ENCODE data around the gene SV2C.

SV2C gene

GRCh38 chr5:76249621-76250020 is 166.4 kb downstream of the SV2C start:
- Histone ChIP-seq H3K4me3 (ENCODE audit: insufficient read depth, low read length, poor library complexity, severe bottlenecking) (no peak overlapping the region), H4K20me1 (ENCODE audit: low read depth, low read length) (no peaks in the 10 kb centered on the region), H3K9ac (ENCODE audit: low read length) (no peak overlapping the region), H3F3A (ENCODE audit: insufficient read depth) (no peaks in the 10 kb centered on the region), H2AFZ (ENCODE audit: low read depth, low read length, severe bottlenecking) (no peak overlapping the region), H3K27me3 (ENCODE audit: low read length) (no peaks in the 10 kb centered on the region), H3K79me2 (ENCODE audit: insufficient read depth, low read length) (no peaks in the 10 kb centered on the region), H3K4me2 (ENCODE audit: low read depth, low read length, poor library complexity, severe bottlenecking) (no peak overlapping the region), H3K27ac (ENCODE audit: low read depth, low read length) (no peak overlapping the region), H3K36me3 (ENCODE audit: low read length) (no peaks in the 10 kb centered on the region), H3K9me2 (replicated peaks; ENCODE audit: insufficient read depth, low read length) (no peaks in the 10 kb centered on the region), H3K9me3 (ENCODE audit: insufficient read depth, low read length) (no peaks in the 10 kb centered on the region)
- TF ChIP-seq EZH2phosphoT487 (conservative IDR thresholded peaks at IDR 0.05; ENCODE audit: low read length): no peak

- H3K36me3 ChIP-seq (ENCODE audit: low read length): no peaks in the 10 kb centered on the region
- no peak overlapping the region for H3K4me3 ChIP-seq (ENCODE audit: insufficient read depth, low read length, poor library complexity, severe bottlenecking)
- no peak overlapping the region for H3K9ac ChIP-seq (ENCODE audit: low read length)
- H3K4me2 ChIP-seq (ENCODE audit: low read depth, low read length, poor library complexity, severe bottlenecking): no peak overlapping the region
- H3K27ac ChIP-seq (ENCODE audit: low read depth, low read length): no peak overlapping the region
- no peaks in the 10 kb centered on the region for H3K79me2 ChIP-seq (ENCODE audit: insufficient read depth, low read length)
- TF ChIP-seq EZH2phosphoT487 (conservative IDR thresholded peaks at IDR 0.05; ENCODE audit: low read length) (no peak), CTCF (IDR thresholded peaks at IDR 0.05; ENCODE audit: insufficient read depth, low read length, poor library complexity, severe bottlenecking) (no peak)
- no peaks in the 10 kb centered on the region for H4K20me1 ChIP-seq (ENCODE audit: low read depth, low read length)
- H3K27me3 ChIP-seq (ENCODE audit: low read length): no peaks in the 10 kb centered on the region
- H3K9me2 ChIP-seq (replicated peaks; ENCODE audit: insufficient read depth, low read length): no peaks in the 10 kb centered on the region
- H2AFZ ChIP-seq (ENCODE audit: low read depth, low read length, severe bottlenecking): no peak overlapping the region
- no peaks in the 10 kb centered on the region for H3F3A ChIP-seq (ENCODE audit: insufficient read depth)
- H3K9me3 ChIP-seq (ENCODE audit: insufficient read depth, low read length): no peaks in the 10 kb centered on the region
These were observed 167.3 kb downstream of the SV2C start for GRCh38 chr5:76250463-76250862.

- no peak overlapping the region for H3K9ac ChIP-seq (ENCODE audit: low read length)
- H3F3A ChIP-seq (ENCODE audit: insufficient read depth): no peaks in the 10 kb centered on the region
- no peaks in the 10 kb centered on the region for H3K9me3 ChIP-seq (ENCODE audit: insufficient read depth, low read length)
- H2AFZ ChIP-seq (ENCODE audit: low read depth, low read length, severe bottlenecking): no peak overlapping the region
- no peak overlapping the region for H3K4me3 ChIP-seq (ENCODE audit: insufficient read depth, low read length, poor library complexity, severe bottlenecking)
- no peak overlapping the region for H3K27ac ChIP-seq (ENCODE audit: low read depth, low read length)
- TF ChIP-seq CTCF (IDR thresholded peaks at IDR 0.05; ENCODE audit: insufficient read depth, low read length, poor library complexity, severe bottlenecking): no peak
- TF ChIP-seq EZH2phosphoT487 (conservative IDR thresholded peaks at IDR 0.05; ENCODE audit: low read length): no peak
- no peaks in the 10 kb centered on the region for H3K79me2 ChIP-seq (ENCODE audit: insufficient read depth, low read length)
- no peak overlapping the region for H3K4me2 ChIP-seq (ENCODE audit: low read depth, low read length, poor library complexity, severe bottlenecking)
- no peaks in the 10 kb centered on the region for H3K9me2 ChIP-seq (replicated peaks; ENCODE audit: insufficient read depth, low read length)
- no peaks in the 10 kb centered on the region for H3K27me3 ChIP-seq (ENCODE audit: low read length)
- no peaks in the 10 kb centered on the region for H3K36me3 ChIP-seq (ENCODE audit: low read length)
- no peaks in the 10 kb centered on the region for H4K20me1 ChIP-seq (ENCODE audit: low read depth, low read length)
These were observed 168.5 kb downstream of the SV2C start for GRCh38 chr5:76251656-76252055.

GRCh38 chr5:76252437-76252836 is 169.3 kb downstream of the SV2C start:
- TF ChIP-seq CTCF (IDR thresholded peaks at IDR 0.05; ENCODE audit: insufficient read depth, low read length, poor library complexity, severe bottlenecking) (no peak), EZH2phosphoT487 (conservative IDR thresholded peaks at IDR 0.05; ENCODE audit: low read length) (no peak)
- H3F3A ChIP-seq (ENCODE audit: insufficient read depth): no peaks in the 10 kb centered on the region
- no peaks in the 10 kb centered on the region for H3K79me2 ChIP-seq (ENCODE audit: insufficient read depth, low read length)
- no peak overlapping the region for H3K4me3 ChIP-seq (ENCODE audit: insufficient read depth, low read length, poor library complexity, severe bottlenecking)
- no peak overlapping the region for H3K27ac ChIP-seq (ENCODE audit: low read depth, low read length)
- H2AFZ ChIP-seq (ENCODE audit: low read depth, low read length, severe bottlenecking): no peak overlapping the region
- H3K9ac ChIP-seq (ENCODE audit: low read length): no peak overlapping the region
- no peak overlapping the region for H3K4me2 ChIP-seq (ENCODE audit: low read depth, low read length, poor library complexity, severe bottlenecking)
- no peaks in the 10 kb centered on the region for H4K20me1 ChIP-seq (ENCODE audit: low read depth, low read length)
- no peaks in the 10 kb centered on the region for H3K9me2 ChIP-seq (replicated peaks; ENCODE audit: insufficient read depth, low read length)
- no peaks in the 10 kb centered on the region for H3K9me3 ChIP-seq (ENCODE audit: insufficient read depth, low read length)
- no peaks in the 10 kb centered on the region for H3K36me3 ChIP-seq (ENCODE audit: low read length)
- H3K27me3 ChIP-seq (ENCODE audit: low read length): no peaks in the 10 kb centered on the region

All from SU-DHL-6 (cell line).